Liver (tissue), 9 donors: Measurements from ENCODE around the gene NEB. TPM values are rescaled to one million over a fixed set of nuclear protein-coding genes. Genes with fewer than 3 reads are reported as not detected.

Experiments
- DNase-seq: peaks from one replicate; pipeline ENCODE4 v3.0.0-alpha.2; 2017; ENCODE audit warnings: low spot score
- H3K27ac ChIP-seq, 2 donors: one replicate each; pipeline ENCODE4 v1.7.0; 2013; ENCODE audit warnings: inconsistent platforms in 2 of 2, low read length in 2 of 2, control low read depth in 1 of 2, low read depth in 1 of 2, mild to moderate bottlenecking in 1 of 2
- H3K27me3 ChIP-seq, 4 donors: one replicate each; pipeline versions ENCODE4 v1.6.1 to v1.7.0; 2013; ENCODE audit warnings: low read length in 3 of 4, inconsistent platforms in 1 of 4, mild to moderate bottlenecking in 1 of 4, moderate library complexity in 1 of 4; ENCODE audit not compliant: control insufficient read depth in 4 of 4, insufficient read depth in 4 of 4
- H3K36me3 ChIP-seq, 4 donors: one replicate each; pipeline versions ENCODE4 v1.6.1 to v1.7.0; 2013; ENCODE audit warnings: low read length in 3 of 4, mild to moderate bottlenecking in 3 of 4, low read depth in 1 of 4, moderate library complexity in 1 of 4; ENCODE audit not compliant: control insufficient read depth in 4 of 4, insufficient read depth in 3 of 4
- H3K4me1 ChIP-seq, 4 donors: one replicate each; pipeline versions ENCODE4 v1.6.1 to v1.7.0; 2013; ENCODE audit warnings: low read length in 3 of 4, mild to moderate bottlenecking in 3 of 4, moderate library complexity in 1 of 4; ENCODE audit not compliant: control insufficient read depth in 4 of 4, insufficient read depth in 4 of 4
- H3K4me3 ChIP-seq, 3 donors: one replicate each; pipeline versions ENCODE4 v1.6.1 to v1.7.0; 2013; ENCODE audit warnings: low read length in 3 of 3, control low read depth in 1 of 3, low read depth in 1 of 3, mild to moderate bottlenecking in 1 of 3
- H3K9ac ChIP-seq, 2 donors: one replicate each; pipeline ENCODE4 v1.7.0; 2013; ENCODE audit warnings: low read length in 2 of 2, mild to moderate bottlenecking in 2 of 2, moderate library complexity in 2 of 2, control low read depth in 1 of 2, low read depth in 1 of 2
- H3K9me3 ChIP-seq, 4 donors: one replicate each; pipeline versions ENCODE4 v1.6.1 to v1.7.0; 2013; ENCODE audit warnings: low read length in 3 of 4; ENCODE audit not compliant: control insufficient read depth in 4 of 4
- ATF3 ChIP-seq: IDR thresholded peaks from 2 replicates; pipeline ENCODE4 v1.6.1; 2016; ENCODE audit warnings: antibody characterized with exemption
- CTCF ChIP-seq: fragments of 150-350 bp; IDR thresholded peaks from 2 replicates; pipeline ENCODE4 v1.5.1; 2017; ENCODE audit warnings: improper control_type of control experiment, low read depth, low read length; ENCODE audit not compliant: missing input control
- EGR1 ChIP-seq, 2 donors: IDR thresholded peaks; 2 replicates each; pipeline ENCODE4 v1.6.1; 2016 to 2018; ENCODE audit warnings: antibody characterized with exemption in 2 of 2, low read depth in 2 of 2
- FOXA1 ChIP-seq: IDR thresholded peaks from 2 replicates; pipeline ENCODE4 v1.6.1; 2016; ENCODE audit warnings: antibody characterized with exemption
- FOXA2 ChIP-seq: IDR thresholded peaks from 2 replicates; pipeline ENCODE4 v1.6.1; 2016; ENCODE audit warnings: antibody characterized with exemption
- GABPA ChIP-seq, 2 donors: IDR thresholded peaks in 1 of 2; conservative IDR thresholded peaks in 1 of 2; 2 replicates each; pipeline ENCODE4 v1.6.1; 2016; ENCODE audit warnings: antibody characterized with exemption in 2 of 2, mild to moderate bottlenecking in 1 of 2, moderate library complexity in 1 of 2
- HNF4G ChIP-seq: IDR thresholded peaks from 2 replicates; pipeline ENCODE4 v1.6.1; 2016; ENCODE audit warnings: antibody characterized with exemption
- JUND ChIP-seq, 2 donors: IDR thresholded peaks; 2 replicates each; pipeline ENCODE4 v1.6.1; 2016; ENCODE audit warnings: antibody characterized with exemption in 2 of 2
- MAX ChIP-seq: IDR thresholded peaks from 2 replicates; pipeline ENCODE4 v1.6.1; 2016; ENCODE audit warnings: antibody characterized with exemption
- REST ChIP-seq: IDR thresholded peaks from 2 replicates; pipeline ENCODE4 v1.6.1; 2016; ENCODE audit warnings: antibody characterized with exemption, mild to moderate bottlenecking
- SP1 ChIP-seq: IDR thresholded peaks from 2 replicates; pipeline ENCODE4 v1.6.1; 2018; ENCODE audit warnings: antibody characterized with exemption, mild to moderate bottlenecking
- YY1 ChIP-seq: IDR thresholded peaks from 2 replicates; pipeline ENCODE4 v1.6.1; 2016; ENCODE audit warnings: antibody characterized with exemption, mild to moderate bottlenecking
- WGBS: extraction: QIAGEN DNeasy Blood & Tissue Kit; methylation state at CpG from one replicate; pipeline ENCODE4 v1.1.7; 2013; 5-methylcytosine and 5-hydroxymethylcytosine counted together
- polyA plus RNA-seq, 2 donors: library from polyadenylated mRNA; stranded (reverse) in 1 of 2; unstranded in 1 of 2; fragments of 200-250 nt in 1 of 2; fragments of >200 nt in 1 of 2; fragmentation: Nextera tagmentation in 1 of 2; extraction: Ambion mirVana in 1 of 2; gene quantifications; one replicate each; pipeline versions ENCODE4 v1.2.1 to v1.2.3, GENCODE V29; 2013 to 2015
- total RNA-seq, 2 donors: library from RNA; depleted of rRNA; stranded (reverse); fragments of >200 nt; gene quantifications; one replicate each; pipeline ENCODE4 v1.2.3, GENCODE V29; 2014
- donor health status: healthy.
- donor health status: healthy.
- donor health status: healthy.
- donor health status: healthy.
- donor health status: healthy.

NEB gene
- total and polyA plus RNA-seq, 4 donors = 0.28 to 6.4 (median 2.7) TPM

- TF ChIP-seq HNF4G (no peak), JUND (IDR thresholded peaks at IDR 0.05) (no peak), EGR1 (IDR thresholded peaks at IDR 0.05; ENCODE audit: low read depth in 2 of 2) (no peak), CTCF (no peak), MAX (no peak)
- peaks cover 0 to 1% (median 0%) of the 10 kb centered on the region in 4 donors for H3K9me3 ChIP-seq
- WGBS = 97% methylated on average over 9 of the region's 9 CpGs
- H3K36me3 ChIP-seq = no peaks in the 10 kb centered on the region
- DNase-seq = no peak
- H3K27me3 ChIP-seq = no peaks in the 10 kb centered on the region
- no peak overlapping the region for H3K9ac ChIP-seq
- H3K27ac ChIP-seq = no peak overlapping the region
- no peak overlapping the region for H3K4me3 ChIP-seq
- peaks cover 1 to 11% (median 5%) of the 10 kb centered on the region in 4 donors for H3K4me1 ChIP-seq
Observed at GRCh38 chr2:151640087-151640486, 94.2 kb downstream of the NEB start.

- no peak overlapping the region for H3K9ac ChIP-seq
- H3K27me3 ChIP-seq = no peaks in the 10 kb centered on the region
- no peak for DNase-seq
- TF ChIP-seq CTCF (no peak), GABPA (IDR thresholded peaks at IDR 0.05 in 1 of 2, conservative IDR thresholded peaks at IDR 0.05 in 1 of 2) (no peak), SP1 (no peak), FOXA1 (no peak), FOXA2 (no peak), ATF3 (no peak), REST (no peak), YY1 (no peak), JUND (IDR thresholded peaks at IDR 0.05) (no peak)
- H3K4me3 ChIP-seq = no peak overlapping the region
- no peaks in the 10 kb centered on the region for H3K36me3 ChIP-seq
- H3K27ac ChIP-seq = no peak overlapping the region
- H3K4me1 ChIP-seq = peaks cover 1 to 11% (median 5%) of the 10 kb centered on the region in 4 donors
- 97% methylated on average over 1 of the region's 1 CpG for WGBS
- peaks cover 0 to 2% (median 0%) of the 10 kb centered on the region in 4 donors for H3K9me3 ChIP-seq
Observed at GRCh38 chr2:151638990-151639389, 95.3 kb downstream of the NEB start.
